IMR-90 (cell line): ENCODE measurements around the gene GALNT16. TPM values are rescaled to one million over a fixed set of nuclear protein-coding genes. Genes with fewer than 3 reads are reported as not detected.

Experiments used
- ATAC-seq: fragments of 200-7000 bp; cut with Tn5 transposase; 2 replicates; pipeline ENCODE4 v1.9.1; 2020; ENCODE audit warnings: low read depth, mild to moderate bottlenecking, moderate library complexity
- BruUV-seq: library from RNA; stranded (reverse); fragments of 400-500 nt; replicated peaks from 2 replicates; lab custom pipeline; 2021; lab: Mats Ljungman, UMichigan
- CTCF ChIA-PET: fragments of 300-600 bp; formaldehyde crosslinking; extraction: SDS; loops from one replicate; lab custom pipeline; 2021; ENCODE audit warnings: antibody characterized with exemption; lab: Yijun Ruan, JAX
- POLR2A ChIA-PET: fragments of 300-600 bp; sonication (Branson Sonifier 250); formaldehyde crosslinking; loops from one replicate; lab custom pipeline; 2022; ENCODE audit warnings: antibody characterized with exemption; ENCODE audit not compliant: unreplicated experiment; lab: Charles Lee
- DNase-seq: peaks from one replicate; pipeline ENCODE4 v3.0.0; 2013
- H2AFZ ChIP-seq: replicated peaks from 2 replicates; pipeline ENCODE3; 2013; ENCODE audit warnings: low read length, mild to moderate bottlenecking; ENCODE audit not compliant: poor library complexity
- H2AK5ac ChIP-seq: 2 replicates; pipeline ENCODE4 v1.6.1; 2013; ENCODE audit warnings: low read depth, low read length, inconsistent platforms
- H2AK9ac ChIP-seq: replicated peaks from 2 replicates; pipeline ENCODE3; 2013; ENCODE audit warnings: mild to moderate bottlenecking, low read depth, low read length, moderate library complexity; ENCODE audit not compliant: poor library complexity
- H2BK120ac ChIP-seq: 2 replicates; pipeline ENCODE4 v1.6.1; 2013; ENCODE audit warnings: low read depth, low read length, inconsistent platforms
- H2BK15ac ChIP-seq: 3 replicates; pipeline ENCODE4 v1.6.1; 2013; ENCODE audit warnings: low read depth, low read length, inconsistent platforms
- H2BK20ac ChIP-seq: 2 replicates; pipeline ENCODE4 v1.6.1; 2013; ENCODE audit warnings: low read depth, mild to moderate bottlenecking, inconsistent platforms, low read length, moderate library complexity
- H2BK5ac ChIP-seq: 2 replicates; pipeline ENCODE4 v1.6.1; 2013; ENCODE audit warnings: mild to moderate bottlenecking, low read depth, low read length, inconsistent platforms; ENCODE audit not compliant: poor library complexity, severe bottlenecking
- H3K14ac ChIP-seq: replicated peaks from 2 replicates; pipeline ENCODE4 v1.6.1; 2013; ENCODE audit warnings: low read depth, low read length, inconsistent platforms
- H3K18ac ChIP-seq: 2 replicates; pipeline ENCODE4 v1.6.1; 2013; ENCODE audit warnings: low read depth, low read length, control low read depth
- H3K23ac ChIP-seq: 2 replicates; pipeline ENCODE4 v1.6.1; 2013; ENCODE audit warnings: low read depth, low read length, inconsistent platforms
- H3K27ac ChIP-seq: 2 replicates; pipeline ENCODE4 v1.5.1; 2013; ENCODE audit warnings: mild to moderate bottlenecking, control low read depth, low read length; ENCODE audit not compliant: insufficient read depth
- H3K27me3 ChIP-seq: 2 replicates; pipeline ENCODE4 v1.6.1; 2013; ENCODE audit warnings: low read length; ENCODE audit not compliant: control insufficient read depth, insufficient read depth
- H3K36me3 ChIP-seq: 2 replicates; pipeline ENCODE4 v1.6.1; 2013; ENCODE audit warnings: low read length, mixed read lengths; ENCODE audit not compliant: control insufficient read depth, insufficient read depth
- H3K4ac ChIP-seq: 2 replicates; pipeline ENCODE4 v1.6.1; 2013; ENCODE audit warnings: low read depth, low read length, inconsistent platforms
- H3K4me1 ChIP-seq: 2 replicates; pipeline ENCODE4 v1.6.1; 2013; ENCODE audit warnings: low read length, mixed read lengths; ENCODE audit not compliant: control insufficient read depth, insufficient read depth
- H3K4me2 ChIP-seq: 2 replicates; pipeline ENCODE4 v1.6.1; 2013; ENCODE audit warnings: low read depth, mild to moderate bottlenecking, control low read depth, low read length, moderate library complexity
- H3K4me3 ChIP-seq: 2 replicates; pipeline ENCODE4 v1.5.1; 2013; ENCODE audit warnings: low read depth, mild to moderate bottlenecking, control low read depth, low read length, moderate library complexity; ENCODE audit not compliant: insufficient read depth
- H3K56ac ChIP-seq: 2 replicates; pipeline ENCODE4 v1.6.1; 2013; ENCODE audit warnings: low read length, inconsistent platforms; ENCODE audit not compliant: insufficient read depth; ENCODE audit errors: extremely low read depth
- H3K79me1 ChIP-seq, 2 experiments: 2 replicates each; pipeline ENCODE4 v1.6.1; 2013; ENCODE audit warnings: low read length in 2 of 2, inconsistent platforms in 1 of 2, low read depth in 1 of 2
- H3K9ac ChIP-seq: 2 replicates; pipeline ENCODE4 v1.6.1; 2013; ENCODE audit warnings: low read depth, low read length, control low read depth
- H3K9me1 ChIP-seq: 2 replicates; pipeline ENCODE4 v1.6.1; 2013; ENCODE audit warnings: low read length, inconsistent platforms; ENCODE audit not compliant: insufficient read depth
- H3K9me3 ChIP-seq: 2 replicates; pipeline ENCODE4 v1.6.1; 2013; ENCODE audit warnings: low read length; ENCODE audit not compliant: control insufficient read depth, insufficient read depth
- H4K20me1 ChIP-seq: 2 replicates; pipeline ENCODE4 v1.6.1; 2013; ENCODE audit warnings: low read length, inconsistent platforms; ENCODE audit not compliant: insufficient read depth
- H4K5ac ChIP-seq: 2 replicates; pipeline ENCODE4 v1.6.1; 2013; ENCODE audit warnings: mild to moderate bottlenecking, low read depth, low read length, control low read depth
- H4K8ac ChIP-seq, 2 experiments: 2 replicates each; pipeline ENCODE4 v1.6.1; 2013; ENCODE audit warnings: low read depth in 2 of 2, low read length in 2 of 2, control low read depth in 1 of 2, inconsistent platforms in 1 of 2
- H4K91ac ChIP-seq: 2 replicates; pipeline ENCODE4 v1.6.1; 2013; ENCODE audit warnings: low read depth, low read length, inconsistent platforms; ENCODE audit not compliant: insufficient read depth
- MAZ ChIP-seq: IDR thresholded peaks from 2 replicates; pipeline ENCODE4 v1.6.1; 2012; ENCODE audit warnings: low read depth, mild to moderate bottlenecking, low read length, improper control_type of control experiment, moderate library complexity, borderline replicate concordance
- RCOR1 ChIP-seq: IDR thresholded peaks from 2 replicates; pipeline ENCODE4 v1.6.1; 2012; ENCODE audit warnings: mild to moderate bottlenecking, low read length, improper control_type of control experiment; ENCODE audit not compliant: insufficient replicate concordance
- USF2 ChIP-seq: fragments of 150-350 bp; IDR thresholded peaks from 2 replicates; pipeline ENCODE4 v1.6.1; 2017; ENCODE audit warnings: mild to moderate bottlenecking, antibody characterized with exemption, low read length, low read depth
- dilution Hi-C: fragments of 300-500 bp; cut with HindIII; formaldehyde crosslinking; loops from one replicate; pipeline ENCODE4 v1.14.3; 2018; ENCODE audit warnings: low sequenced_read_pairs; ENCODE audit not compliant: unreplicated experiment
- in situ Hi-C: fragments of 300-500 bp; cut with MboI; formaldehyde crosslinking; loops from 3 replicates; pipeline ENCODE4 v1.14.3; 2019; ENCODE audit warnings: low sequenced_read_pairs, inconsistent platforms, mixed read lengths
- intact Hi-C: fragments of 100-400 bp; cut with micrococcal nuclease; formaldehyde crosslinking; loops from 2 replicates; pipeline ENCODE4 v1.10.0; 2022
- polyA plus RNA-seq, 3 experiments: library from polyadenylated mRNA; depleted of rRNA; stranded (reverse); fragments of >200 nt; gene quantifications; 2 replicates each; pipeline ENCODE4 v1.2.3, GENCODE V29; 2012; ENCODE audit warnings: low replicate concordance in 1 of 3
- total RNA-seq: library from RNA; depleted of rRNA; stranded (reverse); fragments of >200 nt; gene quantifications from 2 replicates; pipeline ENCODE4 v1.2.3, GENCODE V29; 2012; rRNA removed

GALNT16 gene
- total and polyA plus RNA-seq, 2 of the 4 experiments (the other 2 are of a cell fraction), result 0.36 to 1.5 TPM

GRCh38 chr14:69405762-69406161 is 145.8 kb downstream of the GALNT16 start:
- H4K20me1 ChIP-seq, result peaks cover 37% of the 10 kb centered on the region
- H2AK5ac ChIP-seq, result no peak overlapping the region
- H2BK120ac ChIP-seq, result no peak overlapping the region
- H2BK20ac ChIP-seq, result no peak overlapping the region
- no peak overlapping the region for H3K9ac ChIP-seq
- no peak overlapping the region for H3K18ac ChIP-seq
- no peak overlapping the region for H2AFZ ChIP-seq
- BruUV-seq, result no TSS peak
- H4K8ac ChIP-seq, result no peak overlapping the region
- DNase-seq (no peak), ATAC-seq (no peak)
- intact Hi-C loops (no loop called here), dilution Hi-C loops (no loop called here), in situ Hi-C loops (no loop called here)
- H3K4me1 ChIP-seq, result no peaks in the 10 kb centered on the region
- ChIA-PET POLR2A (no interaction called here), CTCF (no interaction called here)
- H3K9me1 ChIP-seq, result peaks cover 4% of the 10 kb centered on the region
- H2BK15ac ChIP-seq, result no peak overlapping the region
- no peak overlapping the region for H4K91ac ChIP-seq
- H3K4me2 ChIP-seq, result no peak overlapping the region
- H3K23ac ChIP-seq, result no peak overlapping the region
- H3K79me1 ChIP-seq, result peaks cover 25 to 63% of the 10 kb centered on the region in 2 experiments
- peaks cover 2% of the 10 kb centered on the region; the same call in 1 of the 2 replicates for H3K36me3 ChIP-seq
- no peak overlapping the region for H2BK5ac ChIP-seq
- H3K4ac ChIP-seq, result no peak overlapping the region
- H3K27me3 ChIP-seq, result no peaks in the 10 kb centered on the region
- H3K27ac ChIP-seq, result no peak overlapping the region
- H3K4me3 ChIP-seq, result no peak overlapping the region
- no peak overlapping the region for H2AK9ac ChIP-seq
- no peak overlapping the region for H3K56ac ChIP-seq
- H4K5ac ChIP-seq, result no peak overlapping the region
- H3K14ac ChIP-seq, result no peak overlapping the region
- H3K9me3 ChIP-seq, result no peaks in the 10 kb centered on the region
- TF ChIP-seq MAZ, result no peak
- no peak for TF ChIP-seq USF2
- TF ChIP-seq RCOR1, result no peak

Other genes with a start within 250 kb of the GALNT16 start
- gene DCAF5, start 107.0 kb upstream of the GALNT16 start, total RNA-seq, result 12.2 and 17.6 TPM in 2 replicates
- 29.9 and 30.4 TPM in 2 replicates for gene DCAF5, start 107.0 kb upstream of the GALNT16 start, polyA plus RNA-seq (2012; rRNA removed)
- 12.8 and 13.3 TPM in 2 replicates for gene EXD2, start 68.7 kb upstream of the GALNT16 start, total RNA-seq
- 9.0 and 11.0 TPM in 2 replicates for gene EXD2, start 68.7 kb upstream of the GALNT16 start, polyA plus RNA-seq (2012; rRNA removed)
- gene ERH, start 138.1 kb downstream of the GALNT16 start, total RNA-seq, result 64.2 and 189 TPM in 2 replicates
- 128 and 150 TPM in 2 replicates for gene ERH, start 138.1 kb downstream of the GALNT16 start, polyA plus RNA-seq (2012; rRNA removed)
- gene SLC39A9, start 138.5 kb downstream of the GALNT16 start, total RNA-seq, result 137 and 168 TPM in 2 replicates
- 33.1 and 41.4 TPM in 2 replicates for gene SLC39A9, start 138.5 kb downstream of the GALNT16 start, polyA plus RNA-seq (2012; rRNA removed)
- under 0.01 TPM in 1 of 2 replicates, not detected in the other for gene PLEKHD1, start 224.6 kb downstream of the GALNT16 start, total RNA-seq
- gene PLEKHD1, start 224.6 kb downstream of the GALNT16 start, polyA plus RNA-seq (2012; rRNA removed), result not detected in 2 replicates